NCI-H2171 treated with DMSO at 0.1 percent for 48 hours (cell line): ENCODE data around the gene SPA17.

Experiments used
- DNase-seq: peaks from one replicate; lab custom pipeline; 2025; lab: John Stamatoyannopoulos, UW

The SPA17 gene

GRCh38 chr11:124724979-124725718 lies 51.4 kb downstream of the SPA17 start:
- DNase-seq: no peak

- DNase-seq: no peak
These were observed 52.0 kb downstream of the SPA17 start for GRCh38 chr11:124725719-124726105.

GRCh38 chr11:124727474-124727873 lies 53.8 kb downstream of the SPA17 start:
- no peak for DNase-seq

DNA sequence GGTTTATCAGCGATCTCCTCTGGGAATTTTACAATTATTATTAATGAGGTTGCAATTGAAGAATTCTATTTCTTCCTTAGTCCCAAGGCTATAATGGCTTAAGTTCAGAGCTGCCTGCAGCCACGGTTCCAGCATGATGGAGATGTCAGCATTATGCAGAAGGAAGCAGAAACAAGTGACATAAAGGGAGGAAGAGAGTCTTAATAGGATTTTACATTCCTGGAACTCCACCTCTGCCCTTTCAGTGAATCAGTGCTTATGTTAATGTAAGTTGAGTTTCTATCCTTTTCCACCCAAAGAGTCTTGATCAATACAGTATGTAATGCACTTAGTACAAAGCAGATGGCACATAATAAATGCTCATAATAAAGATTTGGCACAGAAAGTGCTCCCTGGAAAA lies 54.4 kb downstream of the SPA17 start:
- DNase-seq: no peak

DNA sequence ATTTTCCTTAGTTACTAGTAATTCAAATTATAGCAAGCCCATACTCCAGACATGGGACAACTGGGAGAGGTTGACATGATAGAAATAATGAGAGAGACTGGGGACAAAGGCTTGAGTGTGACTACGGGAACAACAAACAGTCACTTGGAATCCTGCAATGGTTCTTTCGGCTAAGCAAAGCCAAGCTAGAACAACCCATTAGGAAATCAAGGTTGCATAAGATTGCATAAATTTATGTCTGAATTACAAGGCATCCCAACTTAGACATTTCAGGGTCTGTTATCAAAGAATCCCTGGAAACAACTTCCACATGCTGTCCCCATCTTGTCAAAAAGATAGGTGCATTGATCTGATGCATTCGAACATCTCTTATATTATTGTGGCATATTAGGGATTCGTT lies 55.9 kb downstream of the SPA17 start:
- no peak for DNase-seq

- no peak for DNase-seq
These were observed 58.5 kb downstream of the SPA17 start for GRCh38 chr11:124732230-124732629.

- DNase-seq: no peak
These were observed 63.0 kb downstream of the SPA17 start for GRCh38 chr11:124736736-124737135.

- no peak for DNase-seq
These were observed 64.1 kb downstream of the SPA17 start for GRCh38 chr11:124737638-124738305.

GRCh38 chr11:124738713-124739478 lies 65.2 kb downstream of the SPA17 start:
- DNase-seq: no peak

DNA sequence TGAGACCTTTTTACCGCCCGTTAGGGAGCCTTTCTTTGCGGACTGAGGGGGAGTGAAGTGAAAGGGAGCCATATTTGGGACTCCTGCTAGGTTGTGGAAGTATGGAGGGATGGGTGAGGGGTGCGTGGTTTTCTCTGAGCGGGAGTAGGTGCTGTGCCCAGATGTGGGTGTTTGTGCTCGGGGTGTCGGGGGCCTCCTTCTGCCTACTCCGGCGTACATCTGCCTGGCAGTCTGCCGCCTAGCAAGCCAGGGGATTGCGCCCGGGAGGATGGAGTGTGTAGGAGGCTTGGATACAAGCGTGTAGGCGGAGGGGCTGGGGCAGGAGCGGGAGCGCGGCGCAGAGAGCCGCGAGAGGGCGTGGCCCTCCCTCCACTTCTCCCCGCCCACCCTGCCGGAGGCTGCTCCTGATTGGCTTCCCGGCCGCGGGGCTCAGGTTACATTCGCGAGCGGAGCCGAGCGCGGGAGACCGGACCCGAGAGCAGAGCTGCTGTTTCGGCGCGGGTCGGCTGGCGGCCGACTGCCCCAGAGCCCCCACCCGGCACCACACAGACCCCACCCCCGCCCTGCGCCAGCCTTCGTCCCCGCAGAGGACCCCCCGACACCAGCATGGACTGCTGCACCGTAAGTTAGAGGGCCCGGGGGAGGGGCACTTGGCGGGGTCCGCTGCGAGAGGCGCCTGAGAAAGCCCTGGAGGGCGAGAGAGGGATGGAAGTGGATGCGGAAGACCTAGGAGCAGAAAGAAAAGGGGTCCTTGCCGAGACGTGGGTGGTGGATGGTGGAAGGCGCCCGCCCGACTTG lies 66.0 kb downstream of the SPA17 start, which contains the start of gene NRGN:
NRGN (plus strand) TSS at position 464 of the 798 bp plus-strand sequence; CDS start at position 607, 143 bp downstream.
- peak; percentile 79 for DNase-seq

DNA sequence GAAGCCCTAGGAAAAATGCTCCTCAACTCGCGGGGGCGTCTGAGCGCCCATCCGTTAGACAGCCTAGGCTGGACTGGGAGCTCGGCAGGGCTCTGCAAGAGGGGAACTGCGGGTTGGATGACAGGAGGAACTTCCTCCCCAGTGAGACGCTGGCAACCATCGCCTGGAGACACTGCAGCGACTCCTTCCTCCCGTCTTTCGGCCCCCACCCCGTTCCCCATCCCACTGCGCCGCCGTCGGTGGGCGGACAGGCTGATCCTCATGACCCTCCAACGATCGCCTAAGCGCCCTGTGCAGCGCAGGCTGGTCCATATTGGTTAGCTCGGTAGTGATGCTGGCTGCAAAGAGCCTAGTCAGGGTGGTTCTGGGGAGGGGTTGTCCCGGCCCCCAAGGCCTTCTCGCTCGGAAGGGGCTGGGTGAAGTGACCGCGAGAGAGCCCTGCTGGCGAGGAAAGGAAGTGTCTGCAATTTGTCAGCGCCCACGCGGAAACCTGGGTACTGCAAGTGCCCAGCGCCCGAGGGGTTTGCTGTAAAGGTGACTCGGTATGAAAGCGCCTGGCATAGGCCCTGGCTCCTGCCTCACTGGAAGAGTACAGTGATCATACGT lies 66.7 kb downstream of the SPA17 start:
- no peak for DNase-seq

DNA sequence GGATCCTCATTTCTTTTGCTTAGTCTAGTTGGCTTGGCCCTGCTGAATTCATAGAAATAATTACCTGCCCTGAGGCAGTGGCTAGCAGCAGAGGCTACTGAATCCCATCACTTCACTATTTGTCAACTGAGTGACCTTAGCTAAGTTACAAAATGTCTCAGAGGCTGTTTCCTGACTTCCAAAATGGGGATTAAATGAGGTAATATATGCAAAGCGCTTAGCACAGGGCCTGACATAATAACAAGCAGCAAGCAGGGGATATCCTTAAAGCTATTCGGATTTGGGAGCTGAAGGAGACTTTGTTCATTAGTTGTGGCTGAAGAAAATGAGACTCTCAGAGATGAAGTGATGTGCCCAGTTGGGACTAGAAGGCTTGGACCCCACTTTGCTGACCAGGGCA lies 68.9 kb downstream of the SPA17 start:
- DNase-seq: no peak

DNA sequence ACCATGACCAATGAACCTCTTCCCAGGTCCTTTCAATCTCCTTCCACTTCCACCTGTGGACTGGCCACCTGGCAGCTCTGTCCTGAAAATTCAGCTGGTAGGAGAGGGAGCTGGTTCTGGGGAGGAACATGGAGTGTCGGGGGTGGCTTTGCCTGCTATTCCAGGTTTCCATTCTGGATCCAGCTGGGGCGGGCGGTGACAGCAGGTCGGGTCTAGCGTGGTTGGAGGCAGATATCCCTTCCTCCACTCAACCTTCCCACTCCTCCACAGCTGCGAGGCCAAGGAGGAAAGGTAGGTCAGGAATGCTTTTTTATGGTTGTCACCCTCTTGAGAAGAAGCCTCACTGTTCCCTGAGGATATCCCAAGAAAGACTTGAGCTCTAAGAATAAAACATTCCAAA lies 69.3 kb downstream of the SPA17 start:
- DNase-seq: no peak

GRCh38 chr11:124745270-124745834 lies 71.6 kb downstream of the SPA17 start:
- no peak for DNase-seq

GRCh38 chr11:124745835-124746620 lies 72.3 kb downstream of the SPA17 start:
- peak; percentile 17 for DNase-seq

DNA sequence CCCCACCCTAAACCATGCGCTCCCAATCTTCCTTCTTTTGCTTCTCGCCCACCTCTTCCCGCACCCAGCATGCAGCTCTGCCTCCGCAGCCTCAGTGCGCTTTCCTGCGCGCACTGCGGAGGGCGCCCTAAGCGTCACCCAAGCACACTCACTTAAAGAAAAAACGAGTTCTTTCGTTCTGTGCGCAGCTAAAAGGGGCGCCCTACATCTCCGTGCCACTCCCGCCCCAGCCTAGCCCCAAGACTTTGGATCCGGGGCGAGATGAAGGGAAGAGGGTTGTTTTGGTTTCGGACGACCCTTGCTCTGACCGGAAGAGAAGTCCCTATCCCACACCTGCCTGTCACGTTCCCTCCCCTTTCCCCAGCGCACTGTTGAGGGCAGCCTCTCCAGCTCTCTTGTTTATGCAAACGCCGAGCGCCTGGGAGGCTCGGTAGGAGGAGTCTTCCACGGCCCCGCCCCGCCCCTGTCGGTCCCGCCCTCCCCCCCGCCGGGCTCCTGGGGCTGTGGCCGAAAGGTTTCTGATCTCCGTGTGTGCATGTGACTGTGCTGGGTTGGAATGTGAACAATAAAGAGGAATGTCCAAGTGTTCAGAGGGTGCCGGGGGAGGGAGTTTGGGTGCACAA lies 73.0 kb downstream of the SPA17 start:
- DNase-seq: peak; percentile 59
